Upper lobe of left lung (tissue), 6 donors: ENCODE data around the gene LRRC7. TPM values are rescaled to one million over a fixed set of nuclear protein-coding genes. Genes with fewer than 3 reads are reported as not detected.

ENCODE experiments used
- ATAC-seq, 2 donors: fragments of 200-7000 bp; cut with Tn5 transposase; one replicate each; pipeline ENCODE4 v1.9.1; 2022; ENCODE audit warnings: mild to moderate bottlenecking in 2 of 2, moderate library complexity in 2 of 2; ENCODE audit not compliant: low FRiP score in 2 of 2
- DNase-seq, 2 donors: peaks; one replicate each; pipeline ENCODE4 v3.0.0-alpha.2; 2019 to 2020
- H3K27ac ChIP-seq, 4 donors: fragments of 200-600 bp; sonication (generic); one replicate each; pipeline ENCODE4 v1.5.1; 2016 to 2019
- H3K27me3 ChIP-seq, 4 donors: fragments of 200-600 bp; sonication (generic); one replicate each; pipeline ENCODE4 v1.5.1; 2017 to 2019
- H3K36me3 ChIP-seq, 4 donors: fragments of 200-600 bp; sonication (generic); one replicate each; pipeline ENCODE4 v1.5.1; 2016 to 2019
- H3K4me1 ChIP-seq, 4 donors: fragments of 200-600 bp; sonication (generic); one replicate each; pipeline ENCODE4 v1.5.1; 2018 to 2019
- H3K4me3 ChIP-seq, 4 donors: fragments of 200-600 bp; sonication (generic); one replicate each; pipeline ENCODE4 v1.5.1; 2017 to 2019; ENCODE audit warnings: mild to moderate bottlenecking in 2 of 4, moderate library complexity in 1 of 4
- H3K9me3 ChIP-seq, 4 donors: fragments of 200-600 bp; sonication (generic); one replicate each; pipeline ENCODE4 v1.5.1; 2018 to 2019
- CTCF ChIP-seq, 6 experiments: fragments of 450-650 bp in 4 of 6; fragments of 200-600 bp in 2 of 6; sonication (generic) in 2 of 6; IDR thresholded peaks; one replicate each; pipeline ENCODE4 v1.5.1; 2016 to 2019; ENCODE audit warnings: antibody characterized with exemption in 6 of 6
- EP300 ChIP-seq, 4 donors: sonication (generic); formaldehyde crosslinking; IDR thresholded peaks; one replicate each; pipeline ENCODE4 v1.5.1; 2017; ENCODE audit warnings: antibody characterized with exemption in 4 of 4, control low read depth in 2 of 4
- POLR2A ChIP-seq, 4 donors: fragments of 450-650 bp; IDR thresholded peaks; one replicate each; pipeline ENCODE4 v1.5.1; 2016 to 2017; ENCODE audit warnings: antibody characterized with exemption in 4 of 4, mild to moderate bottlenecking in 2 of 4
- POLR2AphosphoS5 ChIP-seq, 2 donors: sonication (generic); formaldehyde crosslinking; IDR thresholded peaks; one replicate each; pipeline ENCODE4 v1.5.1; 2017; ENCODE audit warnings: antibody characterized with exemption in 2 of 2
- WGBS, 2 donors: methylation state at CpG; one replicate each; pipeline ENCODE4 v1.1.5; 2017 to 2018; 5-methylcytosine and 5-hydroxymethylcytosine counted together
- total RNA-seq, 6 donors: library from RNA; depleted of rRNA in 4 of 6; stranded (reverse); fragments of >200 nt in 4 of 6; gene quantifications; one replicate each; pipeline versions ENCODE4 v1.1.0 to v1.2.1, GENCODE V29; 2016 to 2021
- donor health status: DM: no; HTN: no; CAD: no; lungs with moderate emphysema.
- donor health status: DM: no; HTN: yes; CAD: no; lungs with severe emphysema.

The LRRC7 gene
- total RNA-seq, 6 donors from 2014 or later = not detected

GRCh38 chr1:69611316-69611715 lies 43.6 kb downstream of the LRRC7 start:
- ATAC-seq (no peak), DNase-seq (no peak)
- WGBS, 2 donors = 51 to 58% methylated on average over 3 of the region's 3 CpGs
- H3K27ac ChIP-seq = no peak overlapping the region
- no peaks in the 10 kb centered on the region for H3K9me3 ChIP-seq
- no peak overlapping the region for H3K4me3 ChIP-seq
- H3K4me1 ChIP-seq = no peaks in the 10 kb centered on the region
- H3K36me3 ChIP-seq = no peaks in the 10 kb centered on the region
- no peaks in the 10 kb centered on the region for H3K27me3 ChIP-seq
- TF ChIP-seq POLR2AphosphoS5 (IDR thresholded peaks at IDR 0.05) (no peak), CTCF (IDR thresholded peaks at IDR 0.05) (no peak), EP300 (IDR thresholded peaks at IDR 0.05) (no peak)

GRCh38 chr1:69613414-69613813 lies 45.7 kb downstream of the LRRC7 start:
- Histone ChIP-seq H3K4me1 (no peaks in the 10 kb centered on the region), H3K27ac (no peak overlapping the region), H3K27me3 (no peaks in the 10 kb centered on the region), H3K9me3 (no peaks in the 10 kb centered on the region), H3K36me3 (no peaks in the 10 kb centered on the region), H3K4me3 (no peak overlapping the region)
- DNase-seq (no peak), ATAC-seq (no peak)
- WGBS, 2 donors = 91 to 96% methylated on average over 3 of the region's 3 CpGs
- TF ChIP-seq EP300 (IDR thresholded peaks at IDR 0.05) = no peak
- no peak for TF ChIP-seq POLR2AphosphoS5 (IDR thresholded peaks at IDR 0.05)
- no peak for TF ChIP-seq CTCF (IDR thresholded peaks at IDR 0.05)
- no peak for TF ChIP-seq POLR2A (IDR thresholded peaks at IDR 0.05)

GRCh38 chr1:69638673-69639072 lies 71.0 kb downstream of the LRRC7 start:
- DNase-seq (no peak), ATAC-seq (no peak)
- Histone ChIP-seq H3K36me3 (no peaks in the 10 kb centered on the region), H3K4me1 (no peaks in the 10 kb centered on the region), H3K4me3 (no peak overlapping the region), H3K9me3 (no peaks in the 10 kb centered on the region), H3K27ac (no peak overlapping the region), H3K27me3 (no peaks in the 10 kb centered on the region)
- 59% methylated on average over 1 of the region's 1 CpG for WGBS, 2 donors
- no peak for TF ChIP-seq POLR2A (IDR thresholded peaks at IDR 0.05)
- no peak for TF ChIP-seq EP300 (IDR thresholded peaks at IDR 0.05)
- TF ChIP-seq CTCF (IDR thresholded peaks at IDR 0.05) = no peak
- no peak for TF ChIP-seq POLR2AphosphoS5 (IDR thresholded peaks at IDR 0.05)

- no peak overlapping the region for H3K4me3 ChIP-seq
- DNase-seq (no peak), ATAC-seq (no peak)
- no peaks in the 10 kb centered on the region for H3K36me3 ChIP-seq
- no peak overlapping the region for H3K27ac ChIP-seq
- TF ChIP-seq POLR2A (IDR thresholded peaks at IDR 0.05) = no peak
- H3K4me1 ChIP-seq = no peaks in the 10 kb centered on the region
- no peaks in the 10 kb centered on the region for H3K9me3 ChIP-seq
- no peaks in the 10 kb centered on the region for H3K27me3 ChIP-seq
Observed at GRCh38 chr1:69639159-69639558, 71.4 kb downstream of the LRRC7 start.

GRCh38 chr1:69643266-69643665 lies 75.5 kb downstream of the LRRC7 start:
- no peaks in the 10 kb centered on the region for H3K9me3 ChIP-seq
- no peak for DNase-seq
- TF ChIP-seq POLR2AphosphoS5 (IDR thresholded peaks at IDR 0.05) (no peak), POLR2A (IDR thresholded peaks at IDR 0.05) (no peak), EP300 (IDR thresholded peaks at IDR 0.05) (no peak), CTCF (IDR thresholded peaks at IDR 0.05) (no peak)
- no peaks in the 10 kb centered on the region for H3K4me1 ChIP-seq
- no peak for ATAC-seq
- no peak overlapping the region for H3K4me3 ChIP-seq
- no peak overlapping the region for H3K27ac ChIP-seq
- no peaks in the 10 kb centered on the region for H3K36me3 ChIP-seq
- no peaks in the 10 kb centered on the region for H3K27me3 ChIP-seq
